Renal cortex interstitium (tissue), 3 donors: Measurements from ENCODE around the gene OTOR. TPM values are rescaled to one million over a fixed set of nuclear protein-coding genes. Genes with fewer than 3 reads are reported as not detected.

Experiments used
- polyA plus RNA-seq, 3 donors: library from polyadenylated mRNA; unstranded; fragments of 120-200 nt; gene quantifications; one replicate each; pipeline ENCODE4 v1.2.1, GENCODE V29; 2013; ENCODE audit not compliant: insufficient read length in 3 of 3

OTOR gene
- polyA plus RNA-seq, 3 donors = 0.14 to 0.20 TPM; not detected in 1

Other genes starting within 250 kb of the OTOR start
- 10 to 100 TPM; 21.7 to 24.2 (median 22.8) TPM for gene KIF16B, start 174.9 kb upstream of the OTOR start, polyA plus RNA-seq
- gene SNRPB2, start 18.3 kb upstream of the OTOR start, polyA plus RNA-seq = 100 to 1,000 TPM; 100 to 132 (median 116) TPM